B cell (primary cell): ENCODE results near the gene CD1B. TPM values are rescaled to one million over a fixed set of nuclear protein-coding genes. Genes with fewer than 3 reads are reported as not detected.

Experiments used
- ATAC-seq: fragments of 200-7000 bp; cut with Tn5 transposase; one replicate; pipeline ENCODE4 v1.10.0; 2021; ENCODE audit warnings: low read depth, mild to moderate bottlenecking, moderate number of reproducible peaks, moderate library complexity
- CTCF ChIA-PET: fragments of 350-600 bp; sonication (Branson Sonifier 250); formaldehyde crosslinking; loops from one replicate; lab custom pipeline; 2021; ENCODE audit warnings: antibody characterized with exemption, inconsistent platforms; lab: Charles Lee
- POLR2A ChIA-PET: fragments of 350-600 bp; sonication (Branson Sonifier 250); formaldehyde crosslinking; loops from one replicate; lab custom pipeline; 2021; ENCODE audit warnings: antibody characterized with exemption; lab: Charles Lee
- DNase-seq: peaks from one replicate; pipeline ENCODE4 v3.0.0; 2013
- H2AFZ ChIP-seq: 2 replicates; pipeline ENCODE4 v1.6.1; 2012; ENCODE audit warnings: mild to moderate bottlenecking, low read depth, low read length; ENCODE audit not compliant: insufficient read depth, poor library complexity, severe bottlenecking
- H3K27ac ChIP-seq, 2 donors: 1 replicate in 1 of 2; 2 replicates in 1 of 2; pipeline ENCODE4 v1.5.1; 2012 to 2013; ENCODE audit warnings: low read length in 2 of 2, mild to moderate bottlenecking in 2 of 2, moderate library complexity in 1 of 2
- H3K27me3 ChIP-seq, 4 experiments: fragments of 200-600 bp in 1 of 4; sonication (generic) in 1 of 4; replicated peaks in 1 of 4; 1 replicate in 2 of 4; 2 replicates in 2 of 4; pipeline versions ENCODE4 v1.6.1 to v1.7.0; 2013 to 2016; ENCODE audit warnings: low read length in 3 of 4, mild to moderate bottlenecking in 2 of 4, mixed read lengths in 1 of 4, moderate library complexity in 1 of 4; ENCODE audit not compliant: insufficient read depth in 4 of 4, control insufficient read depth in 3 of 4; ENCODE audit errors: control extremely low read depth in 1 of 4
- H3K36me3 ChIP-seq, 2 experiments: replicated peaks in 1 of 2; 1 replicate in 1 of 2; 2 replicates in 1 of 2; pipeline versions ENCODE4 v1.6.1 to v1.7.1; 2013; ENCODE audit warnings: low read length in 1 of 2; ENCODE audit not compliant: insufficient read depth in 2 of 2, control insufficient read depth in 1 of 2; ENCODE audit errors: control extremely low read depth in 1 of 2, extremely low read depth in 1 of 2
- H3K4me1 ChIP-seq, 2 donors: fragments of 200-600 bp in 1 of 2; sonication (generic) in 1 of 2; 1 replicate in 1 of 2; 2 replicates in 1 of 2; pipeline versions ENCODE4 v1.5.1 to v1.6.1; 2013 to 2017; ENCODE audit warnings: low read length in 2 of 2; ENCODE audit not compliant: control insufficient read depth in 2 of 2, insufficient read depth in 2 of 2
- H3K4me2 ChIP-seq: replicated peaks from 2 replicates; pipeline ENCODE3; 2012; ENCODE audit warnings: mild to moderate bottlenecking, low read depth, low read length; ENCODE audit not compliant: poor library complexity, severe bottlenecking
- H3K4me3 ChIP-seq, 5 experiments: fragments of 200-600 bp in 1 of 5; sonication (generic) in 1 of 5; 1 replicate in 3 of 5; 2 replicates in 2 of 5; pipeline versions ENCODE4 v1.5.1 to v1.7.0; 2011 to 2016; ENCODE audit warnings: low read length in 4 of 5, mild to moderate bottlenecking in 4 of 5, low read depth in 2 of 5, control low read depth in 1 of 5, moderate library complexity in 1 of 5; ENCODE audit not compliant: insufficient read depth in 1 of 5; ENCODE audit errors: control extremely low read depth in 1 of 5, extremely low read depth in 1 of 5
- H3K79me2 ChIP-seq: fragments of 200-600 bp; sonication (generic); one replicate; pipeline ENCODE4 v1.6.0; 2016; ENCODE audit warnings: low read length; ENCODE audit not compliant: control insufficient read depth, insufficient read depth
- H3K9ac ChIP-seq: fragments of 200-600 bp; sonication (generic); 2 replicates; pipeline ENCODE4 v1.6.1; 2017; ENCODE audit warnings: mild to moderate bottlenecking, low read length, moderate library complexity
- H3K9me3 ChIP-seq, 3 donors: one replicate each; pipeline versions ENCODE4 v1.6.1 to v1.7.1; 2013; ENCODE audit warnings: low read length in 2 of 3; ENCODE audit not compliant: control insufficient read depth in 2 of 3, insufficient read depth in 1 of 3; ENCODE audit errors: control extremely low read depth in 1 of 3
- H4K20me1 ChIP-seq: 2 replicates; pipeline ENCODE4 v1.6.0; 2012; ENCODE audit warnings: mild to moderate bottlenecking, low read length; ENCODE audit not compliant: insufficient read depth, control insufficient read depth, poor library complexity, severe bottlenecking
- H3K27ac Mint-ChIP-seq: one replicate; pipeline ENCODE4 v1.8.0; 2021; ENCODE audit warnings: mixed read lengths
- H3K27me3 Mint-ChIP-seq: one replicate; pipeline ENCODE4 v1.8.0; 2021; ENCODE audit warnings: mixed read lengths
- H3K4me1 Mint-ChIP-seq: one replicate; pipeline ENCODE4 v1.8.0; 2021; ENCODE audit warnings: mixed read lengths
- H3K4me3 Mint-ChIP-seq: one replicate; pipeline ENCODE4 v1.8.0; 2021; ENCODE audit warnings: mixed read lengths
- H3K9me3 Mint-ChIP-seq: one replicate; pipeline ENCODE4 v1.8.0; 2022; ENCODE audit warnings: mixed read lengths; ENCODE audit not compliant: insufficient read depth
- EZH2 ChIP-seq: IDR thresholded peaks from 2 replicates; pipeline ENCODE4 v1.6.1; 2012; ENCODE audit warnings: borderline replicate concordance, low read depth, mild to moderate bottlenecking, moderate library complexity, low read length; ENCODE audit not compliant: insufficient read depth, poor library complexity, severe bottlenecking
- WGBS: methylation state at CpG from one replicate; pipeline ENCODE4 v1.1.5; 2013; ENCODE audit warnings: missing lambda C conversion rate; ENCODE audit not compliant: insufficient coverage; 5-methylcytosine and 5-hydroxymethylcytosine counted together
- intact Hi-C: fragments of 100-400 bp; cut with micrococcal nuclease; formaldehyde crosslinking; loops from one replicate; pipeline ENCODE4 v1.10.0; 2022
- polyA plus RNA-seq: library from polyadenylated mRNA; depleted of rRNA; stranded (reverse); fragments of >200 nt; gene quantifications from 2 replicates; pipeline ENCODE4 v1.2.3, GENCODE V29; 2012
- total RNA-seq, 2 donors: library from RNA; stranded (reverse); fragments of 120-200 nt in 1 of 2; gene quantifications; 1 replicate in 1 of 2; 2 replicates in 1 of 2; pipeline versions ENCODE4 v1.2.3 to v1.2.4, GENCODE V29; 2013 to 2022
- TF ChIP-seq, protein P1 (sequence below): fragments of 200-600 bp; IDR thresholded peaks from one replicate; pipeline ENCODE4 v1.8.0; 2022; ENCODE audit warnings: antibody characterized with exemption, mild to moderate bottlenecking

CD1B gene
- total and polyA plus RNA-seq, 2 donors (not counting 1 experiment from before 2014, with no cell fraction given): 0.09 TPM; not detected in 1

DNA sequence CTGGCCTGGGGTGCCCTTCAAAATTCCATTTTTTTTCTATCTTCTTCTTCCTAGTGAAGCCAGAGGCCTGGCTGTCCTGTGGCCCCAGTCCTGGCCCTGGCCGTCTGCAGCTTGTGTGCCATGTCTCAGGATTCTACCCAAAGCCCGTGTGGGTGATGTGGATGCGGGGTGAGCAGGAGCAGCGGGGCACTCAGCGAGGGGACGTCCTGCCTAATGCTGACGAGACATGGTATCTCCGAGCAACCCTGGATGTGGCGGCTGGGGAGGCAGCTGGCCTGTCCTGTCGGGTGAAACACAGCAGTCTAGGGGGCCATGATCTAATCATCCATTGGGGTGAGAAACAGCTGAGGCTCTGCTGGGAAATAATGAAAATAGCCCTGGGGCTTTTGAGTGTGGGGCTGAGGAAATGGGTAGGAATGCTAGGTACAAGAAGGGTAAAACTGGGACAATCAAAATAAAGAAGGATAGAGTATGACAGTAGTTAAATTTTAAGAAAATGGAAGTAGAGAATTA is 24.5 kb upstream of the CD1B start:
- Mint-ChIP-seq H3K9me3 (no peaks in the 10 kb centered on the region), H3K4me1 (peaks cover 20% of the 10 kb centered on the region), H3K27me3 (no peaks in the 10 kb centered on the region), H3K4me3 (no peak overlapping the region), H3K27ac (no peak overlapping the region)
- TF ChIP-seq, protein P1, sequence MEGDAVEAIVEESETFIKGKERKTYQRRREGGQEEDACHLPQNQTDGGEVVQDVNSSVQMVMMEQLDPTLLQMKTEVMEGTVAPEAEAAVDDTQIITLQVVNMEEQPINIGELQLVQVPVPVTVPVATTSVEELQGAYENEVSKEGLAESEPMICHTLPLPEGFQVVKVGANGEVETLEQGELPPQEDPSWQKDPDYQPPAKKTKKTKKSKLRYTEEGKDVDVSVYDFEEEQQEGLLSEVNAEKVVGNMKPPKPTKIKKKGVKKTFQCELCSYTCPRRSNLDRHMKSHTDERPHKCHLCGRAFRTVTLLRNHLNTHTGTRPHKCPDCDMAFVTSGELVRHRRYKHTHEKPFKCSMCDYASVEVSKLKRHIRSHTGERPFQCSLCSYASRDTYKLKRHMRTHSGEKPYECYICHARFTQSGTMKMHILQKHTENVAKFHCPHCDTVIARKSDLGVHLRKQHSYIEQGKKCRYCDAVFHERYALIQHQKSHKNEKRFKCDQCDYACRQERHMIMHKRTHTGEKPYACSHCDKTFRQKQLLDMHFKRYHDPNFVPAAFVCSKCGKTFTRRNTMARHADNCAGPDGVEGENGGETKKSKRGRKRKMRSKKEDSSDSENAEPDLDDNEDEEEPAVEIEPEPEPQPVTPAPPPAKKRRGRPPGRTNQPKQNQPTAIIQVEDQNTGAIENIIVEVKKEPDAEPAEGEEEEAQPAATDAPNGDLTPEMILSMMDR: no peak
- TF ChIP-seq EZH2: no peak
- CTCF ChIA-PET: no interaction called here
- Histone ChIP-seq H3K79me2 (no peaks in the 10 kb centered on the region), H3K27me3 (peaks cover 0 to 3% (median 0%) of the 10 kb centered on the region in 4 experiments), H3K4me3 (no peak overlapping the region), H3K9me3 (no peaks in the 10 kb centered on the region), H4K20me1 (no peaks in the 10 kb centered on the region), H3K4me1 (peaks cover 13 to 16% of the 10 kb centered on the region in 2 donors), H3K9ac (no peak overlapping the region), H3K4me2 (no peak overlapping the region), H2AFZ (no peak overlapping the region), H3K27ac (no peak overlapping the region), H3K36me3 (no peaks in the 10 kb centered on the region)
- WGBS: 96% methylated on average over 10 of the region's 10 CpGs
- ATAC-seq (no peak), DNase-seq (no peak)
- intact Hi-C loops: no loop called here
- POLR2A ChIA-PET: no interaction called here

DNA sequence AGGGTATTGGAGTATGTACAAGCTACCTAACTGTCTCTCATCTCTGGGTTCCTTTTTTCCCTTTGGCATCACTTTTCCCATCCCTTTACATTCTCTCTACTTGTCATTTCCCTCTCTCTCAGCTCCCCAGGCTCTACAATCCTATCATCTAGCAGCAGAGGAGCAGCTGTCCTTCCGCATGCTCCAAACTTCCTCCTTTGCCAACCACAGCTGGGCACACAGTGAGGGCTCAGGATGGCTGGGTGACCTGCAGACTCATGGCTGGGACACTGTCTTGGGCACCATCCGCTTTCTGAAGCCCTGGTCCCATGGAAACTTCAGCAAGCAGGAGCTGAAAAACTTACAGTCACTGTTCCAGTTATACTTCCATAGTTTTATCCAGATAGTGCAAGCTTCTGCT is 22.9 kb upstream of the CD1B start:
- H3K4me3 ChIP-seq: no peak overlapping the region
- Mint-ChIP-seq H3K4me3 (no peak overlapping the region), H3K4me1 (peaks cover 20% of the 10 kb centered on the region), H3K27ac (no peak overlapping the region), H3K9me3 (no peaks in the 10 kb centered on the region), H3K27me3 (no peaks in the 10 kb centered on the region)
- no peaks in the 10 kb centered on the region for H4K20me1 ChIP-seq
- ChIA-PET CTCF (interaction anchor here (0.6 to 1.1 kb wide), 2 partner anchors 44 to 151 kb away, joined by 3 to 5 read pairs; no protein-coding TSS in a partner anchor), POLR2A (no interaction called here)
- no peaks in the 10 kb centered on the region for H3K9me3 ChIP-seq
- intact Hi-C loops: no loop called here
- no peaks in the 10 kb centered on the region for H3K79me2 ChIP-seq
- DNase-seq (no peak), ATAC-seq (no peak)
- WGBS: 87% methylated on average over 2 of the region's 2 CpGs
- H3K36me3 ChIP-seq: no peaks in the 10 kb centered on the region
- peaks cover 0 to 3% (median 0%) of the 10 kb centered on the region in 4 experiments for H3K27me3 ChIP-seq
- H3K4me1 ChIP-seq: peaks cover 13 to 16% of the 10 kb centered on the region in 2 donors
- H3K27ac ChIP-seq: no peak overlapping the region
- no peak overlapping the region for H3K9ac ChIP-seq
- H3K4me2 ChIP-seq: peak overlapping the region; percentile 44
- TF ChIP-seq EZH2: no peak
- TF ChIP-seq, protein P1: no peak
- no peak overlapping the region for H2AFZ ChIP-seq
